Stimulated activated CD4-positive, alpha-beta T cell treated with anti-CD3 and anti-CD28 coated beads, Interleukin-15, amount 100 ng/mL, for 48 hours (primary cell): ENCODE results near the gene PCDHB13.
"Not testable (repeated sequence)": the region's sequence is repeated elsewhere in the genome, so short reads cannot be mapped to it uniquely, and the experiment has no call there.

Source experiments
- DNase-seq, 2 donors: peaks; one replicate each; pipeline ENCODE4 v3.0.0-alpha.2; 2020; ENCODE audit warnings: low read depth in 2 of 2

Gene PCDHB13

DNA sequence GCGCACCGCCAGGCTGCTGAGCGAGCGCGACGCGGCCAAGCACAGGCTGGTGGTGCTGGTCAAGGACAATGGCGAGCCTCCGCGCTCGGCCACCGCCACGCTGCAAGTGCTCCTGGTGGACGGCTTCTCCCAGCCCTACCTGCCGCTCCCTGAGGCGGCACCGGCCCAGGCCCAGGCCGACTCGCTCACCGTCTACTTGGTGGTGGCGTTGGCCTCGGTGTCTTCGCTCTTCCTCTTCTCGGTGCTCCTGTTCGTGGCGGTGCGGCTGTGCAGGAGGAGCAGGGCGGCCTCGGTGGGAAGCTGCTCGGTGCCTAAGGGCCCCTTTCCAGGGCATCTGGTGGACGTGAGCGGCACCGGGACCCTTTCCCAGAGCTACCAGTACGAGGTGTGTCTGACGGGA is 12.1 kb upstream of the PCDHB13 start:
- DNase-seq, result not testable (repeated sequence)

DNA sequence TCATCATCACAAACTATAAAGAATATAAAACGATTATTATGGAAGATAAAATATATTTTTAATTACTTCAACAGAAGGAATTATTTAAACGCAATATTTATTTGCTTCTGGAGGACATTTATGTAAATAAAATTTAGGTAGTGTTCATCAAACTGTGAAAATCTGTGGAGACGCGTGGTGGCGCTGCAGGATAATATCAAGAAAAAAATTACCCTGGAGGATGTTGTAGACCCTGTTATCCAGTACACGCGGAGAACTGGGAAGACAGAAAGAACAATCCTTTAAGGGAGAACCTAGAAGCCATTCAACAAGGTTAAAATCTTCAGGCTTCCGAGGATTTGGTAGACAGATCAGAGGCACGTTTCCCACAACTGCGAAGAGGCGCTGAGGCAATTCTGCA is 5.2 kb upstream of the PCDHB13 start, which contains the start of gene PCDHB12:
Gene PCDHB12, plus strand, starts transcription at position 242 of the 400 bp plus-strand sequence. CDS start 189 bp downstream, outside the sequence.
- DNase-seq, result no peak

DNA sequence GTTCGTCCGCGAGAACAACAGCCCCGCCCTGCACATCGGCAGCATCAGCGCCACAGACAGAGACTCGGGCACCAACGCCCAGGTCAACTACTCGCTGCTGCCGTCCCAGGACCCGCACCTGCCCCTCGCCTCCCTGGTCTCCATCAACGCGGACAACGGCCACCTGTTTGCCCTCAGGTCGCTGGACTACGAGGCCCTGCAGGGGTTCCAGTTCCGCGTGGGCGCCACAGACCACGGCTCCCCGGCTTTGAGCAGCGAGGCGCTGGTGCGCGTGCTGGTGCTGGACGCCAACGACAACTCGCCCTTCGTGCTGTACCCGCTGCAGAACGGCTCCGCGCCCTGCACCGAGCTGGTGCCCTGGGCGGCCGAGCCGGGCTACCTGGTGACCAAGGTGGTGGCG is 3.4 kb upstream of the PCDHB13 start:
- DNase-seq, result not testable (repeated sequence)

DNA sequence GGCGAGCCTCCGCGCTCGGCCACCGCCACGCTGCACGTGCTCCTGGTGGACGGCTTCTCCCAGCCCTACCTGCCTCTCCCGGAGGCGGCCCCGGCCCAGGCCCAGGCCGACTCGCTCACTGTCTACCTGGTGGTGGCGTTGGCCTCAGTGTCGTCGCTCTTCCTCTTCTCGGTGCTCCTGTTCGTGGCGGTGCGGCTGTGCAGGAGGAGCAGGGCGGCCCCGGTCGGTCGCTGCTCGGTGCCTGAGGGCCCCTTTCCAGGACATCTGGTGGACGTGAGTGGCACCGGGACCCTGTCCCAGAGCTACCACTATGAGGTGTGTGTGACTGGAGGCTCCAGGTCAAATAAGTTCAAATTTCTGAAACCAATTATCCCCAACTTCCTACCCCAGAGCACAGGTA is 2.9 kb upstream of the PCDHB13 start:
- not testable (repeated sequence) for DNase-seq

DNA sequence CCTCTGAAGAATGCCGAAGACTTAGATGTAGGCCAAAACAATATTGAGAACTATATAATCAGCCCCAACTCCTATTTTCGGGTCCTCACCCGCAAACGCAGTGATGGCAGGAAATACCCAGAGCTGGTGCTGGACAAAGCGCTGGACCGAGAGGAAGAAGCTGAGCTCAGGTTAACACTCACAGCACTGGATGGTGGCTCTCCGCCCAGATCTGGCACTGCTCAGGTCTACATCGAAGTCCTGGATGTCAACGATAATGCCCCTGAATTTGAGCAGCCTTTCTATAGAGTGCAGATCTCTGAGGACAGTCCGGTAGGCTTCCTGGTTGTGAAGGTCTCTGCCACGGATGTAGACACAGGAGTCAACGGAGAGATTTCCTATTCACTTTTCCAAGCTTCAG is 864 bp downstream of the PCDHB13 start:
- not testable (repeated sequence) for DNase-seq

DNA sequence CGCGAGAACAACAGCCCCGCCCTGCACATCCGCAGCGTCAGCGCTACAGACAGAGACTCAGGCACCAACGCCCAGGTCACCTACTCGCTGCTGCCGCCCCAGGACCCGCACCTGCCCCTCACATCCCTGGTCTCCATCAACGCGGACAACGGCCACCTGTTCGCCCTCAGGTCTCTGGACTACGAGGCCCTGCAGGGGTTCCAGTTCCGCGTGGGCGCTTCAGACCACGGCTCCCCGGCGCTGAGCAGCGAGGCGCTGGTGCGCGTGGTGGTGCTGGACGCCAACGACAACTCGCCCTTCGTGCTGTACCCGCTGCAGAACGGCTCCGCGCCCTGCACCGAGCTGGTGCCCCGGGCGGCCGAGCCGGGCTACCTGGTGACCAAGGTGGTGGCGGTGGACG is 1.8 kb downstream of the PCDHB13 start:
- not testable (repeated sequence) for DNase-seq

DNA sequence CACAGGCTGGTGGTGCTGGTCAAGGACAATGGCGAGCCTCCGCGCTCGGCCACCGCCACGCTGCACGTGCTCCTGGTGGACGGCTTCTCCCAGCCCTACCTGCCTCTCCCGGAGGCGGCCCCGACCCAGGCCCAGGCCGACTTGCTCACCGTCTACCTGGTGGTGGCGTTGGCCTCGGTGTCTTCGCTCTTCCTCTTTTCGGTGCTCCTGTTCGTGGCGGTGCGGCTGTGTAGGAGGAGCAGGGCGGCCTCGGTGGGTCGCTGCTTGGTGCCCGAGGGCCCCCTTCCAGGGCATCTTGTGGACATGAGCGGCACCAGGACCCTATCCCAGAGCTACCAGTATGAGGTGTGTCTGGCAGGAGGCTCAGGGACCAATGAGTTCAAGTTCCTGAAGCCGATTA is 2.3 kb downstream of the PCDHB13 start:
- not testable (repeated sequence) for DNase-seq

DNA sequence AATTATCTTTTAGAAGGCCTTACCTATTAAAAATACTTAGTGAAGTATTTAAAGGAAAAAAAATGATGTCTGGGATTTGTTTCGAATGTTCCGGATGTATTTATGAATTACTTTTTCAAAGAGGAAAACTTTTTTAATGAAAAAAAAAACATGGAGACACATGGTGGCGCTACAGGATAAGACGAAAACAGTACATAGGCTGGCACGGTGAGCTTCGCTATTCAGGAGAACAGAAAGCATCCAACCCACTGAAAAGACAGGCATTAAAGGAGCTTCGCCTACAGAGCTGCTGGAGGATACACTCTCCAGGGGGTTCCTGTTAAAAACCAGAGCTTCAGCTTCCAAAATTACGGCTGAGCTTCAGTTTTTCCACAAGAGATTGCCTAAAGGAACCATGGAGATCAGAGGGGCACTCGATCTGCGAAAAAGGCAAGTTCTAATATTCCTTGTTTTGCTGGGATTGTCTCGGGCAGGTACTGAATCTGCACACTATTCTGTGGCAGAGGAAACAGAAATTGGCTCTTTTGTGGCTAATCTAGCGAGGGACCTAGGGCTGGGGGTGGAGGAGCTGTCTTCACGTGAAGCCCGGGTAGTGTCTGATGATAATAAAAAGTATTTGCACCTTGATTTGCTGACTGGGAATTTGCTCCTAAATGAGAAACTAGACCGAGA is 9.5 kb downstream of the PCDHB13 start, which contains the start of gene PCDHB14:
Gene PCDHB14, plus strand, starts transcription at position 232 of the 672 bp plus-strand sequence. Its CDS starts 163 bp downstream, at position 395.
- DNase-seq, result no peak

DNA sequence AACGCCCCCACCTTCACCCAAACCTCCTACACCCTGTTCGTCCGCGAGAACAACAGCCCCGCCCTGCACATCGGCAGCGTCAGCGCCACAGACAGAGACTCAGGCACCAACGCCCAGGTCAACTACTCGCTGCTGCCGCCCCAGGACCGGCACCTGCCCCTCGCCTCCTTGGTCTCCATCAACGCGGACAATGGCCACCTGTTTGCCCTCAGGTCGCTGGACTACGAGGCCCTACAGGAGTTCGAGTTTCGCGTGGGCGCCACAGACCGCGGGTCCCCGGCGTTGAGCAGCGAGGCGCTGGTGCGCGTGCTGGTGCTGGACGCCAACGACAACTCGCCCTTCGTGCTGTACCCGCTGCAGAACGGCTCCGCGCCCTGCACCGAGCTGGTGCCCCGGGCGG is 11.1 kb downstream of the PCDHB13 start:
- not testable (repeated sequence) for DNase-seq

DNA sequence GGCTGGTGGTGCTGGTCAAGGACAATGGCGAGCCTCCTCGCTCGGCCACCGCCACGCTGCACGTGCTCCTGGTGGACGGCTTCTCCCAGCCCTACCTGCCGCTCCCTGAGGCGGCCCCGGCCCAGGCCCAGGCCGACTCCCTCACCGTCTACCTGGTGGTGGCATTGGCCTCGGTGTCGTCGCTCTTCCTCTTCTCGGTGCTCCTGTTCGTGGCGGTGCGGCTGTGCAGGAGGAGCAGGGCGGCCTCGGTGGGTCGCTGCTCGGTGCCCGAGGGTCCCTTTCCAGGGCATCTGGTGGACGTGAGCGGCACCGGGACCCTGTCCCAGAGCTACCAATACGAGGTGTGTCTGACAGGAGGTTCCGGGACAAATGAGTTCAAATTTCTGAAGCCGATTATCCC is 11.7 kb downstream of the PCDHB13 start:
- DNase-seq, result not testable (repeated sequence)

DNA sequence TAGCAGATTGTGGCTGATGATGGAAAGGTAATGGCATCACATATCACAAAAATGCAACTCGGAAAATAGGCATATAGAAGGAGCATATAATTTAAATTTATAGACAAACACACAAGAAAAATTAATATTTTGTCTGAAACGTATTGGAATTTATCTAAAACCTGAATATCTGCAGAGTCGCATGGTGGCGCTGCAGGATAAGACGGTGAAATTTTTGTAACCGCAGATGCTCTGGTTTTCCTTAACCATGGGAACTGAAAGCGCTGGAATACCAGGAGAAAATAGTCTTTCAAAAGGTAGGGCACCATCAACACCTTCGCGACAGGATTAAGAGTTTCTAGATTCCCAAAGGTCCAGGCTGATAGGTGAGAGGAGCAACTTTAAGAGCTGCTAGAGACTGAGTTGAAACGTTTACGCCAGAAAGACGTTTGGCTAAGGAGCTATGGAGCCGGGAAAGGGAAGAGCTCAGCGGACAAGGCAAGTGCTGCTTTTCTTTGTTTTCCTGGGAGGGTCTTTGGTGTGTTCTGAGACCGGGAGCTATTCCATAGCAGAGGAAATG is 20.5 kb downstream of the PCDHB13 start:
- no peak for DNase-seq

DNA sequence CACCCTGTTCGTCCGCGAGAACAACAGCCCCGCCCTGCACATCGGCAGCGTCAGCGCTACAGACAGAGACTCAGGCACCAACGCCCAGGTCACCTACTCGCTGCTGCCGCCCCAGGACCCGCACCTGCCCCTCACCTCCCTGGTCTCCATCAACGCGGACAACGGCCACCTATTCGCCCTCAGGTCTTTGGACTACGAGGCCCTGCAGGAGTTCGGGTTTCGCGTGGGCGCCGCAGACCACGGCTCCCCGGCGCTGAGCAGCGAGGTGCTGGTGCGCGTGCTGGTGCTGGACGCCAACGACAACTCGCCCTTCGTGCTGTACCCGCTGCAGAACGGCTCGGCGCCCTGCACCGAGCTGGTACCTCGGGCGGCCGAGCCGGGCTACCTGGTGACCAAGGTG is 22.2 kb downstream of the PCDHB13 start:
- not testable (repeated sequence) for DNase-seq

DNA sequence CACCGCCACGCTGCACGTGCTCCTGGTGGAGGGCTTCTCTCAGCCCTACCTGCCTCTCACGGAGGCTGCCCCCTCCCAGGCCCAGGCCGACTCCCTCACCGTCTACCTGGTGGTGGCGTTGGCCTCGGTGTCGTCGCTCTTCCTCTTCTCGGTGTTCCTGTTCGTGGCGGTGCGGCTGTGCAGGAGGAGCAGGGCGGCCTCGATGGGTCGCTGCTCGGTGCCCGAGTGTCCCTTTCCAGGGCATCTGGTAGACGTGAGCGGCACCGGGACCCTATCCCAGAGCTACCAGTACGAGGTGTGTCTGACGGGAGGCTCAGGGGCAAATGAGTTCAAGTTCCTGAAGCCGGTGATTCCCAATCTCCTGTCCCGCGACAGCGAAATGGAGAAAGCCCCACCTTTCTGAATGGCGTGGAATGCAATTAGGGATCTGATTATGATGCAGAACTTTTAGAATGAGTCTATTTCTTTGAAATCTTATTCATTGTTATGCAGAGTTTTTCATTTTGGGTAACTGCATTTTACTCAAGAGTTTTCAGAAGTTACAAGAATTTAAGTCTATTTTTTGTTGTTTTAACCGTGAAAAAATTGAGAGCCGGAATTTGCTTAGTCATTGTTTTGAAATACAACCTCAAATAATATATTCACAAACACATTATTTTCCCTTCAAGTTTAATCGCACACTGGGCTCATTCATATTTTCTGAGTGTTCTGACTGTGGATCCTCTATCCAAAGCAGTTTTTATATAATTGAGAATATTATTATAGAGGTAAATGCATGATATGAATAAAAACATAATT is 23.0 kb downstream of the PCDHB13 start:
- no peak for DNase-seq

DNA sequence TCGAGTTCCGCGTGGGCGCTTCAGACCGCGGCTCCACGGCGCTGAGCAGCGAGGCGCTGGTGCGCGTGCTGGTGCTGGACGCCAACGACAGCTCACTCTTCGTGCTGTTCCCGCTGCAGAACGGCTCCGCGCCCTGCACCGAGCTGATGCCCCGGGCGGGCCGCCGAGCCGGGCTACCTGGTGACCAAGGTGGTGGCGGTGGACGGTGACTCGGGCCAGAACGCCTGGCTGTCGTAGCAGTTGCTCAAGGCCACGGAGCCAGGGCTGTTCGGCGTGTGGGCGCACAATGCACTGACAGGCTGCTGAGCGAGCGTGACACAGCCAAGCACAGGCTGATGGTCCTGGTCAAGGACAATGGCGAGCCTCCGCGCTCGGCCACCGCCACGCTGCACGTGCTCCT is 27.8 kb downstream of the PCDHB13 start:
- DNase-seq, result no peak

DNA sequence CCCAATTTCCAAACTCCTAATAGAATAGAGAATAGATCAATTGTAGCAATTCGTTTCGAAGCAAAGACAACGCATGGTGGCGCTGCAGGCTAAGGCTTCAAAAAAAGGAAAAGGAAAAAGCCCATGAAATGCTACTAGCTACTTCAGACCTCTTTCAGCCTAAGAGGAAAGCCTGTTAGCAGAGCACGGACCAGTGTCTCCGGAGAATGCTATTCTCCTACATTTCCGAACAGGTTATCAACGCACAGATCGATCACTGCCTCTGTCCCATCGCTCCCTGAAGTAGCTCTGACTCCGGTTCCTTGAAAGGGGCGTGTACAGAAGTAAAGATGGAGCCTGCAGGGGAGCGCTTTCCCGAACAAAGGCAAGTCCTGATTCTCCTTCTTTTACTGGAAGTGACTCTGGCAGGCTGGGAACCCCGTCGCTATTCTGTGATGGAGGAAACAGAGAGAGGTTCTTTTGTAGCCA is 31.6 kb downstream of the PCDHB13 start, which contains the start of gene PCDHB15:
Gene PCDHB15, plus strand, starts transcription at position 146 of the 468 bp plus-strand sequence. Its CDS starts 184 bp downstream, at position 330.
- DNase-seq, result no peak

DNA sequence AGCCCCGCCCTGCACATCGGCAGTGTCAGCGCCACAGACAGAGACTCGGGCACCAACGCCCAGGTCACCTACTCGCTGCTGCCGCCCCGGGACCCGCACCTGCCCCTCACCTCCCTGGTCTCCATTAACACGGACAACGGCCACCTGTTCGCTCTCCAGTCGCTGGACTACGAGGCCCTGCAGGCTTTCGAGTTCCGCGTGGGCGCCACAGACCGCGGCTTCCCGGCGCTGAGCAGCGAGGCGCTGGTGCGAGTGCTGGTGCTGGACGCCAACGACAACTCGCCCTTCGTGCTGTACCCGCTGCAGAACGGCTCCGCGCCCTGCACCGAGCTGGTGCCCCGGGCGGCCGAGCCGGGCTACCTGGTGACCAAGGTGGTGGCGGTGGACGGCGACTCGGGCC is 33.3 kb downstream of the PCDHB13 start:
- DNase-seq, result not testable (repeated sequence)

DNA sequence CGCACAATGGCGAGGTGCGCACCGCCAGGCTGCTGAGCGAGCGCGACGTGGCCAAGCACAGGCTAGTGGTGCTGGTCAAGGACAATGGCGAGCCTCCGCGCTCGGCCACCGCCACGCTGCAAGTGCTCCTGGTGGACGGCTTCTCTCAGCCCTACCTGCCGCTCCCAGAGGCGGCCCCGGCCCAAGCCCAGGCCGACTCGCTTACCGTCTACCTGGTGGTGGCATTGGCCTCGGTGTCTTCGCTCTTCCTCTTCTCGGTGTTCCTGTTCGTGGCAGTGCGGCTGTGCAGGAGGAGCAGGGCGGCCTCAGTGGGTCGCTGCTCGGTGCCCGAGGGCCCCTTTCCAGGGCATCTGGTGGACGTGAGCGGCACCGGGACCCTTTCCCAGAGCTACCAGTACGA is 33.7 kb downstream of the PCDHB13 start:
- DNase-seq, result not testable (repeated sequence)

DNA sequence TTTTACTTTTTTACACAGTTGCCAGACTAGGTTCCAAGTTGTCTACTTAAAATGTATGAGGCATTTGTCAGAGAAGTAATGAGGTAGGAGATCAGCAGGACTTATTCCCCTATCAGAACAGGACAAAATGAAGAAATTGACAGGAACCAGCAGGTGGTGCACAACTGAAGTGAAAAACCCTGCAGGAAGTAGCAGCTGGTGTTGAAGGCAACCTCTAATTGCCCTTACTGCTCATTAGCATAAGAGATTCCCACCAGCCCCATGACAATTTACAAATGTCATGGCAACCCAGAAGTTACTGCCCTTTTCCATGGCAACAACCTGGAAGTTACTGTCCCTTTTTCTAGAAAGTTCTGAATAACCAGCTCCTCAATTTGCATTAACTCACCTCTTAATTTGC is 36.9 kb downstream of the PCDHB13 start:
- DNase-seq, result no peak

DNA sequence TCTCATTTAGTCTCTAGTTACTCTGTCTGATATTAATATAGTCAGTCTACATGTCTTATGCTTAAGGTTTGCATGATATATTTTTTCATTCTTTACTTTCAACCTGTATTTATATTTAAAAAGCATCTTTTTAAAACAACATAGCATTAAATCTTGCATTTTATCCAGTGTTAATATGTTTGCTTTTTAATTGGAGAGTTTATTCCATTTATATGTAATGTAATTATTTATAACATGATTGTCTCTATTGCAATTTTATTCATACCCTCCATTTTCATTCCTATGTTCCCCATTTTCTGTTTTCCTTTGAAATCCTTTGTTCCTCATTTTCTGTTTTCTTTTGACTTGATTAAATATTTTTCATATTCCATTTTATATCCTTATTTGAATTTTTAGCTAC is 44.7 kb downstream of the PCDHB13 start:
- no peak for DNase-seq

DNA sequence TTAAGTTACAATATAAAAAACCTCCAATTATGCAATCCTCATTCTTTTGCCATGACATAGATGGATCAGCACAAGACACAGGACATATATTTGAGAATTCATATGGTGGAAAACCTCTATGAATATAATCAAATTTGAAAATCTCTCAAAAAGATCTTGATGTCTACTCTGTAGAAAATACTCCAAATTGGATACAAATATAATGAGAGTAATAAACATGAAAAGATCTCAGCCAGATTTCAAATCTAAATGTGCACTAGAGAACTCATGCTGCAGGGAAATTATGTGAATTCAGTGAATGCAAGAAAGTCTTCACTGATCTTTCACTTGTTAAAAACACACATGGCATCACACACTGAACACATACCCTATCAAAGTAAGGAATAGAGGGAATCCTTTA is 45.2 kb downstream of the PCDHB13 start:
- no peak for DNase-seq

DNA sequence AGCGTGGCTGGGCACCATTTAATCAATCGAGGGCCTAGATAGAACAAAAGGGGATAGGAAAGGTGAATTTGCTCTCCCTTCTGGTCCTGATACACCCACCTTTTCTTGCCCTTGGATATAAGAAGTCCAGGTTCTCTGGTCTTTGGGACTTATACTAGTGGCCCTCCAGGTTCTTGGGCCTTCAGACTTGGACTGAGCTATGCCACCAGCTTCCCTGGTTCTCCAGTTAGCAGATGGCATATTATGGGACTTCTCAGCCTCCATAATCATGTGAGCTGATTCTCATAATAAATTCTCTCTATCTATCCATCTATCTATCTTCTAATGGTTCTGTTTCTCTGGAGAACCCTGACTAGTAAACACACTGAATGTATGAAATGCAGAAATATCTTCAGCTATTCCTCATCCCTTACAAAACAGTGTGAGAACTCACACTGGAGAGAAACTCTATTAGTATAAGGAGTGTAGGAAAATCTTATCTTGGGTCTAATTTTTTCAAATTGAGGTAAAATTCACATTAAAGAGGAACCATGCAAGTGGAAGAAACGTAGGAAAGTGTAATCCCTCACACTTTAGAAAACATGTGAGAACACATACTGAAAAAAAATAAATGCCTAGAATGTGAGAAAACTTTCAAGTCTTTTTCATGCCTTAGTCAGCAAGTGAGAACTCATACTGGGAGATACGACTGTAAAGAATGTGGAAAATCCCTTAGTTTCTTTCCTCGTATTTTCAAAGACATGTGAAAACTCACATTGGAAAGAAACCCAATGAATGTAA is 46.9 kb downstream of the PCDHB13 start:
- no peak for DNase-seq

DNA sequence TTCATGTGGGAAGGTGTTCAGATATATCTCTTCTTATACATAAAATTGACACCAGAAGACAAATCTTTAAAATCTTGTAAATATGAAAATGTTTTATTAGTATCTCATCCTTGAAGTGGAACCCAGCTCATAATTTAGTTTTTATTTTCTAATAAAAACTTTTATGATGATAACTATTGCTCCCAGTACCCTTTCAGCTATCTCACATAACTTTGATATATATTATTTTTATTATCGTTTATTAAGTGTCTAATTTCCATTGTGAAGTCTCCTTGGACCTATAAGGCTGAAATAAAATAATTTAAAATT is 47.5 kb downstream of the PCDHB13 start:
- DNase-seq, result no peak
